ENCODE data around the gene LRRC8D.

LRRC8D gene

DNA sequence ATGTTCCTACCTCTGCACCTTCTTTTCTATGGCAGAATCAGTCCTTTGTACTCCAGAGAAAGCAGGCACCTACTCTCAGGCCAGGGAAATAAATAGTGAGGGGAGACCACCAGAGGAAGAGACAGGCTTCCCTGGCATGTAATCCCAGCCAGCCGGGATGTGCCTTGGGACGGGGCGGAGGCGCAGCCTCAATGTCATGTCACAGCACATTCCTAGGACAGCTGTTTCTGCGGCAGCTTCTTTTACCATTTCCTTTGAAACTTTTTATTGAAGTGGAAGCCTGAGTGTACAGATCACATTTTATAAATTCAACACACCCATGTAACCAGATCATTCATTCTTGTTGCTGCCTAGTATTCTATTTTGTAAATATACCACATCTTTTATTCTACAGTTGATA is 106.2 kb downstream of the LRRC8D start:
- TF ChIP-seq, protein P1, sequence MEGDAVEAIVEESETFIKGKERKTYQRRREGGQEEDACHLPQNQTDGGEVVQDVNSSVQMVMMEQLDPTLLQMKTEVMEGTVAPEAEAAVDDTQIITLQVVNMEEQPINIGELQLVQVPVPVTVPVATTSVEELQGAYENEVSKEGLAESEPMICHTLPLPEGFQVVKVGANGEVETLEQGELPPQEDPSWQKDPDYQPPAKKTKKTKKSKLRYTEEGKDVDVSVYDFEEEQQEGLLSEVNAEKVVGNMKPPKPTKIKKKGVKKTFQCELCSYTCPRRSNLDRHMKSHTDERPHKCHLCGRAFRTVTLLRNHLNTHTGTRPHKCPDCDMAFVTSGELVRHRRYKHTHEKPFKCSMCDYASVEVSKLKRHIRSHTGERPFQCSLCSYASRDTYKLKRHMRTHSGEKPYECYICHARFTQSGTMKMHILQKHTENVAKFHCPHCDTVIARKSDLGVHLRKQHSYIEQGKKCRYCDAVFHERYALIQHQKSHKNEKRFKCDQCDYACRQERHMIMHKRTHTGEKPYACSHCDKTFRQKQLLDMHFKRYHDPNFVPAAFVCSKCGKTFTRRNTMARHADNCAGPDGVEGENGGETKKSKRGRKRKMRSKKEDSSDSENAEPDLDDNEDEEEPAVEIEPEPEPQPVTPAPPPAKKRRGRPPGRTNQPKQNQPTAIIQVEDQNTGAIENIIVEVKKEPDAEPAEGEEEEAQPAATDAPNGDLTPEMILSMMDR (conservative IDR thresholded peaks at IDR 0.05; ENCODE audit: low read depth, low read length) = no peak

DNA sequence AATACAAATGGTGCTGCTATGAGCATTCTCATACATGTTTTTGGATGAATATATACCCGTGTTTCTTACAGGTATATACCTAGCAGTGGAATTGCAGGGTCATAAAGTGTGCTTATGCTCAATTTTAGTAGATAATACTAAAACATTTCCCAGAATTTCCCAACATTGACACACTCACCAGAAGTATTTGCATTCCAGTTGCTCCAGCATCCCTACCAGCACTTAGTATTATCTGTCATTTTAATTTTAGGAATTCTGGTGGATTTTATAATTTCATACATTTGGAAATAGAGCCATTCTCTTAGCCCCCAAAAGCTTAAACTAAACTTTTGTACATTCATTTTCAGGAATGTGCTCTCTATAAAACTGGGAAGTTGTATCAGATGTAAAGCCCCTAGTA is 106.6 kb downstream of the LRRC8D start:
- no peak overlapping the region for H3K4me3 ChIP-seq (ENCODE audit: low read length)
- no peak for DNase-seq (ENCODE audit: low read depth)
- TF ChIP-seq, protein P1 (conservative IDR thresholded peaks at IDR 0.05; ENCODE audit: low read depth, low read length) = no peak

More for the DNA sequence above, 106.2 kb downstream of the LRRC8D start:
- H3K4me3 ChIP-seq (ENCODE audit: low read length) = no peak overlapping the region
- no peak for DNase-seq (ENCODE audit: low read depth)

DNA sequence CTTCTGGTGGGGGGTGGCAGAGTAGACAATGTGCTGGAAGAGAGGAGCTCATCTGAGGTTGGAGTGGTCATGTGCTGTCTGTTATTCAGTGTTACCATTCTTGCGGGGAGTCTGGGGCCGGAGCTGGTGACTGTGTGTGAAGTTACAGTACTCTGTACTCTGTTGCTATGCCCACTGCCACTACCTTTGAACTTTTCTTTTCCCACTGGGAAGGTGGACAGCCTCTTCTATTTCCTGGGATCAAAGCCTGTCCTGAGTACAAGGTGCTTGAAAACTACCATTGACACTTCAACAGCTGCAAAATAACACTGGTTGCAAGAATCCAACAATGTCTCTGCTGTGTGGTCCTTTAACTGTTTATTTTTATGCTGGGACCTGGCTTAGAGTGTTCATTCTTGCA is 107.7 kb downstream of the LRRC8D start:
- TF ChIP-seq, protein P1 (conservative IDR thresholded peaks at IDR 0.05; ENCODE audit: low read depth, low read length) = no peak
- no peak for DNase-seq (ENCODE audit: low read depth)
- no peak overlapping the region for H3K4me3 ChIP-seq (ENCODE audit: low read length)

DNA sequence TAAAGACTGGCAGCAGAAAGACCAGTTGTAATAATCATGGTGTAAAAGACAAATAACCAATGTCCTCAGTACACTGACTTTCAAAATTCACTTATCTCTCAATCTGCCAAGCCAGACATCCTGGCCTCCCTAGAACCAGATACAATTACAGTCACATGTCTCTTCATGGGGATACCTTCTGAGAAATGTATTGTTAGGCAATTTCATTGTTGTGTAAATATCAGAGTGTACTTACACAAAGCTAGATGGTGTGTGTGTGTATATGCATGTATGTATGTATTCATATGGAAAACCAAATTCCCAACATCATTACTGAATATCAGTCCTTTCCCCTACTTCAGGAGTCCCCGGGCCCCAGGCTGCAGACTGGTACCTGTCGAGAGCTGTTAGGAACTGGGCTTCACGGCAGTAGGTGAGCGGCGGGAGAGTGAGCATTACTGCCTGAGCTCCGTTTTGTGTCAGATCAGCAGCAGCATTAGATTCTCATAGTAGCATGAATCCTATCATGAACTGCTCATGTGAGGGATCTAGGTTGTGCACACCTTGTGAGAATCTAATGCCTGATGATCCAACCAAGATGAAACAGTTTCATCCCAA is 108.7 kb downstream of the LRRC8D start:
- H3K4me3 ChIP-seq (ENCODE audit: low read length) = no peak overlapping the region
- DNase-seq (ENCODE audit: low read depth) = no peak
- TF ChIP-seq, protein P1 (conservative IDR thresholded peaks at IDR 0.05; ENCODE audit: low read depth, low read length) = no peak

DNA sequence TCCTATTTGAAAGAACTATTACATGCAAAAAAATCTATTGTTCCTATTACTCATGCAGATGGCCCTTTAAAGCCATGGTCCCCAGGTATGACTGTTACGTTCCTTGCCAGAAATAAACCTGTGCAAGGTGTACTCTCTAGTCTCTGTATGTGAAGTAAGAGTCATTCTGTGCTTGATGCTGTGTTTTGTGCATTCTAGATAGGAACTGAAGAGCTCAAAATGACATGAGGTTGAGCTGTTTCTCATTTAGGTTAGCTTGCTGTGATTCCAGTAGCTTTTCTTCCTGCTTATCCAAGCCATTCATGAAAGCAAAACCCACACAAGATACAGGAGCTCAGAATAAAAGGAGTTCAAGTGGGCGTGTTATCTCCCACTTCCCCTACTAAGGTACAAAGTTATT is 109.7 kb downstream of the LRRC8D start:
- no peak for DNase-seq (ENCODE audit: low read depth)
- H3K4me3 ChIP-seq (ENCODE audit: low read length) = no peak overlapping the region
- TF ChIP-seq, protein P1 (conservative IDR thresholded peaks at IDR 0.05; ENCODE audit: low read depth, low read length) = no peak

DNA sequence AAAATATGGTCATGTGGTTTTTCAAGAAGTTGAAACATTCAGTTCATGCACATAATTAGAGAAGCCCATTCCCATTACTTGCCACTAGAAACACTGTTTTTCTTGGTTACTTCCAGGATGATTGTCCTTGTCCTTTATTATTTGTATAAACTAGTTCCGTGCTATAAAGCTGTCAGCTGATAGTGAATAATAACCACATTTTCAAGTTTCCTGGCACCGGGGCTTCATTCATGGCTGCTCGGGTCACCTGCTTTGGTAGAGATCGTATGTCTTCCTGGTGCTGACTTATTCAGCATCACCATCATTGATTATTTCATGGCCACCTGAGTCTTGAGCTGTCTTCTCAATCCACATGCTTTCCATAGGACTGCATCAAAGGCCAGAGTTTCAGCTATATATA is 111.1 kb downstream of the LRRC8D start:
- no peak overlapping the region for H3K4me3 ChIP-seq (ENCODE audit: low read length)
- DNase-seq (ENCODE audit: low read depth) = no peak
- TF ChIP-seq, protein P1 (conservative IDR thresholded peaks at IDR 0.05; ENCODE audit: low read depth, low read length) = no peak

DNA sequence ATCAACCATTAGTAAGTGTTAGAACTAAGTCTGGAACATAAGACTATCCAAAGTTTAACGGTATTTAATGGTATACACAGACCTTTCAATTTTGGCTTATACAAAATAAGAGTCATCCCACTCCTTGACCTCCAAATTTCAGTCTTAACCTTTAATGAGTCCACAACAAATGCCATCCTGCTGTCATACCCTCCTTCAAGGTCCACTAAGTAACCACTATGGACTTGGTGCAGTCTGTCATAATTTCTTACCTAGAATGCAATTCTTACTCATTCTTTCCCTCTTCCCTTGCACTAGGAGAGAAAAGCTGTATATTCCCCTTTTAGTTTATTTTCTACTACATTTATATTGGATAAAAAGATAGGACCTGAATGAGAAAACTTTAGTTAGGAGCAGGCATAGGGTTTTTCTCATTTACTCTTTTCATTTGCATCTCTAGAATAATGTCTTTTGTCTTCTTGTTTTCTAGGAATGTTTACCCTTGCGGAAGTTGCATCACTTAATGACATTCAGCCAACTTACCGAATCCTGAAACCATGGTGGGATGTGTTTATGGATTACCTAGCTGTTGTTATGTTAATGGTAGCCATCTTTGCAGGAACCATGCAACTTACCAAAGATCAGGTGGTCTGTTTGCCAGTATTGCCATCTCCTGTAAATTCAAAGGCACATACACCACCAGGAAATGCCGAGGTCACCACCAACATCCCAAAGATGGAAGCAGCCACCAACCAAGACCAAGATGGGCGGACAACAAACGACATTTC is 111.9 kb downstream of the LRRC8D start:
- no peak overlapping the region for H3K4me3 ChIP-seq (ENCODE audit: low read length)
- no peak for DNase-seq (ENCODE audit: low read depth)
- TF ChIP-seq, protein P1 (conservative IDR thresholded peaks at IDR 0.05; ENCODE audit: low read depth, low read length) = no peak
